ENCODE results near the gene VAV2.
"Not testable (repeated sequence)": the region's sequence is repeated elsewhere in the genome, so short reads cannot be mapped to it uniquely, and the experiment has no call there.

Gene VAV2

GRCh38 chr9:133917375-133917774 lies 74.7 kb downstream of the VAV2 start:
- no peak for DNase-seq (ENCODE audit: low read depth in 2 of 2)

GRCh38 chr9:133916159-133916541 lies 76.0 kb downstream of the VAV2 start:
- no peak for DNase-seq (ENCODE audit: low read depth in 2 of 2)

GRCh38 chr9:133915534-133916158 lies 76.5 kb downstream of the VAV2 start:
- no peak for DNase-seq (ENCODE audit: low read depth in 2 of 2)

- no peak for DNase-seq (ENCODE audit: low read depth in 2 of 2)
These were observed 77.4 kb downstream of the VAV2 start for GRCh38 chr9:133914442-133915342.

GRCh38 chr9:133913571-133914369 lies 78.4 kb downstream of the VAV2 start:
- no peak for DNase-seq (ENCODE audit: low read depth in 2 of 2)

- no peak for DNase-seq (ENCODE audit: low read depth in 2 of 2)
These were observed 81.1 kb downstream of the VAV2 start for GRCh38 chr9:133910855-133911514.

GRCh38 chr9:133906932-133907910 lies 84.9 kb downstream of the VAV2 start:
- no peak for DNase-seq (ENCODE audit: low read depth in 2 of 2)

- no peak for DNase-seq (ENCODE audit: low read depth in 2 of 2)
These were observed 85.9 kb downstream of the VAV2 start for GRCh38 chr9:133906218-133906617.

GRCh38 chr9:133905493-133905892 lies 86.6 kb downstream of the VAV2 start:
- DNase-seq (ENCODE audit: low read depth in 2 of 2), result no peak

- no peak for DNase-seq (ENCODE audit: low read depth in 2 of 2)
These were observed 87.6 kb downstream of the VAV2 start for GRCh38 chr9:133904346-133905090.

GRCh38 chr9:133901184-133901835 lies 90.8 kb downstream of the VAV2 start:
- no peak for DNase-seq (ENCODE audit: low read depth in 2 of 2)

- DNase-seq (ENCODE audit: low read depth in 2 of 2), result no peak
These were observed 94.4 kb downstream of the VAV2 start for GRCh38 chr9:133897675-133898074.

- DNase-seq (ENCODE audit: low read depth in 2 of 2), result not testable (repeated sequence)
These were observed 96.1 kb downstream of the VAV2 start for GRCh38 chr9:133896007-133896406.

GRCh38 chr9:133895335-133895734 lies 96.8 kb downstream of the VAV2 start:
- no peak for DNase-seq (ENCODE audit: low read depth in 2 of 2)

GRCh38 chr9:133894377-133895321 lies 97.5 kb downstream of the VAV2 start:
- no peak for DNase-seq (ENCODE audit: low read depth in 2 of 2)

- no peak for DNase-seq (ENCODE audit: low read depth in 2 of 2)
These were observed 98.7 kb downstream of the VAV2 start for GRCh38 chr9:133893191-133893994.

GRCh38 chr9:133892193-133892920 lies 99.8 kb downstream of the VAV2 start:
- DNase-seq (ENCODE audit: low read depth in 2 of 2), result no peak

Data from stimulated activated CD8-positive, alpha-beta memory T cell treated with anti-CD3 and anti-CD28 coated beads, Interleukin-2, amount 100 ng/mL, for 48 hours (primary cell).